Superior temporal gyrus (tissue), 1 donor: Measurements from ENCODE around the gene SPATA13.
"Not testable (repeated sequence)": the region's sequence is repeated elsewhere in the genome, so short reads cannot be mapped to it uniquely, and the experiment has no call there.

ENCODE experiments used
- DNase-seq: peaks from one replicate; pipeline ENCODE4 v3.0.0-alpha.2; 2016; ENCODE audit errors: extremely low spot score

Gene SPATA13

DNA sequence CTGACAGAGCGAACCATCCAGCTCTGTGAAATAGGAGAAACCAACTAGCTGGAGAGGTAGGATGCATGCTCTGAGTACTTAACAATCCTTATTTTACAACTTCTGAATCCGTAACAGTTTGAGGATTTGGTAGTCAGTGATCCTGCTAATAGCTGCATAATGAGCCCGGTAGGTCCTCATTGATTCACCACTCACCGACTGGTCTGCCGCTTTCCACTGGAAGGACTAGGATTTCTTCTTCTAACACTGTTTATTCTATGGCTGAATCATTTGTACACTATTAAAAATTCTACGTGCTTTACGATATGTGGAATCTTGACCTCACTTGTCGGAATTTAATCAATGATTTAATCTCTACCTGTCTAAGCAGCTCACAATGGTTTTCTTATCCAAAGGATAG lies 33.9 kb downstream of the SPATA13 start:
- DNase-seq = no peak

DNA sequence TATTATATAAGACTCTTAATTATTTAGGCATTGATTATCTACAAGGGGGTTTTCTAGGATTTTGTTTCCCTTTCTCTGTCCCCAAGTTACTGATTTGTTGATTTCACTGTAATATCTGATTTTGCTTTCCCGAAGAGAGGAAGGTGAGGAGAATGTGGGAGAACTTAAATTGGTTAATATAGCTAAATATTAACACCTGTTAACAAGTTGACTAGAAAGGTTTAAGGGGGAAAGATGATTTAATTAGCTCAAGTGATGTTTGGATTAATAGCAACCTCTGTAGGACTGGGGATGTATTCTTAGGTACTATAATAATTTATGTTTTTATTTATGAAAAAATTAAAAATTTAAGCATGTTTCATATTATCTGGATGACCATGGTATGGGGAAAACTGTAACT lies 35.1 kb downstream of the SPATA13 start:
- no peak for DNase-seq

DNA sequence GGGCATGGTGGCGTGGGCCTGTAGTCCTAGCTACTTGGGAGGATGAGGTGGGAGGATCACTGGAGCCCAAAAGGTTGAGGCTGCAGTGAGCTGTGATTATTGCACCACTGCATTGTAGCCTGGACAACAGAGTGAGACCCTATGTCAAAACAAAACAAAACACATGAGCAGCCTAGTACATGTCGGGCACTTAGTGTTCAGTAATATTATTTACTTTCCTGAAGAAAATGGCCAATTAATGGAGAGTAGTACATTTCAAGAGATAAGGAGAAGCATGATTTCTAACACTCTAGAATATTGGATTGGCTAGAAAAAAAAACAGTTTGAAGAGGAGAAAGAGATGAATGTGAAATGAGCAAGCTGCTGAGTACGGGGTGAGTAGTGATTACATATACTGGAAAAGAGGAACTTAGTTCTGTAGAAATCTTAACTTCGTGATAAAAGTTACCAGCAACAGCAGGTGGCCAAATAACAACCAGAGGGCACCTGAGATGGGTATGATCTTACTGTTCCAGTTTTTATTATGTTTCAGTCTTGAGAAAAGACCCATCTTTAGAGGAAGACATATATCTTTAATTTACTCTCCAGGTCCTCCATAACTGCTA lies 36.2 kb downstream of the SPATA13 start:
- DNase-seq = no peak

DNA sequence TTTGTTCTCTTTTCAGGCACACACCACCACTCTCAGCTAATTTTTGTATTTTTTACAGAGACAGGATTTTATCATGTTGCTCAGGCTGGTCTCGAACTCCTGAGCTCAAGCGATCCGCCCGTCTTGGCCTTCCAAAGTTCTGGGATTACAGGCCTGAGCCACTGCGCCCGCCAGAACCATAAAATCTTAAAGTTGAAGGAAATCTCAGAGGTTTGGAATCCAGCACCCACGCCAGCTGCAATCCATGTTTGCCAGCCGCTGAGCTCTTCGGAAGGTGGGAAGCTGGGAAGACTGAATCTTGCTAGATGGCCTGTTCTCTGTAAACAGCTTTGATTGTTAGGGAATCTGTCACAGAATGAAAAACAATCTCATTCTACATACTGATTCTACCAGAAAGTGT lies 38.5 kb downstream of the SPATA13 start:
- no peak for DNase-seq

DNA sequence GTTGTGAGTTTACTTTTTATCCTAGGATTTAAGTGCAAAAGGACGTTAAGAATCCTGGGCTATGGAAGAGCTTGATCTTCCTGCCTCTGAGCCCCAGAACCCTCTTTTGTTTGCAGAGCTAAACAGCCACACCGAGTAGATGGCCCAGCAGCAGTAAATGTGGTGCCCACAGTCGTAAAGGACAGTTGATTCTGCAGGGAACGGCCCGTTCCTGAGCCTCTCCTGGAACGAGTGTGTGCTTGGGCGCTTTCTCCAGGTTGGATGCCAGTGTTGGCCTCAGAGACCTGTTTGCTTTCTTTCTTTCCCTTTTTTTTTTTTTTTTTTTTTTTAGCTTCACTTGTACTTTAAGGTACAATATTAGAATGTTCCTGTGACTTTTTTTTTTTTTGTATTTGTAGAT lies 41.7 kb downstream of the SPATA13 start:
- no peak for DNase-seq

DNA sequence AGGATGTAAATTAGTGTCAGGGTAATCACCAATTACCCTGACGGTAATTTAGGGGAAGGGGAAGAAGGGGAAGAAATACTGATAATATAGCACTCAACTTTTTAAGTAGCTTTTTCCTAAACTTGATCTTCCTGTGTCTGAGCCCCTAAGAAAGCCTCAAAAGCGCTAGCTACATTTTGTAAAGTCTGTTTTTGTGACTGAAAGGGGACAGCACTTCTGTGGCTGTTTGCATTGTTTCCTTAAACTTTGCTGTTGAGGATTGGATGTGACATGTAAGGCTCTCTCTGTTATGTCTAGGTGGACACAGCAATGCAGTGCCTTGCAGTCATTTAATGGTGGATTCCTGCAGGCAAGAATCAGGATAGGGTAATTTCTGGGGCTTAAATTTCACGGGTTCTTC lies 42.8 kb downstream of the SPATA13 start:
- DNase-seq = no peak

DNA sequence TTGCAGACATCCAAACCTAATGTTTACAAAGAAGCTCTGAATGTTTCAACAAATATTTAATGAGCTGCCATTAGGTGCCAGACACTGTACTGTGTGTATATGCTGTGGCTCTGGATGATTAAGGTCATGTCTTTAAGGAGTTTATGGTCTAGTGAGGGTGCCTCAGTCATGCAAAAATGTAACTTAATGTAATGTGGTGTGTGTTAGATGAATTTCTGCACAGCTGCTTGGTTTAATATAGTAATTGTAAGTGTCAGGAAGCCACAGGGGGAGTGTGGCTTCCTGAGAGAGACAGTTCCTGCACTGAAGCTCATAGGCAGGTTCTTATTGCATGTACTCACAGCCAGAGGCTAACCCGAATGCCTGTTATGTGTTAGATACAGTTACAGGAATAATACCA lies 43.3 kb downstream of the SPATA13 start:
- DNase-seq = no peak

DNA sequence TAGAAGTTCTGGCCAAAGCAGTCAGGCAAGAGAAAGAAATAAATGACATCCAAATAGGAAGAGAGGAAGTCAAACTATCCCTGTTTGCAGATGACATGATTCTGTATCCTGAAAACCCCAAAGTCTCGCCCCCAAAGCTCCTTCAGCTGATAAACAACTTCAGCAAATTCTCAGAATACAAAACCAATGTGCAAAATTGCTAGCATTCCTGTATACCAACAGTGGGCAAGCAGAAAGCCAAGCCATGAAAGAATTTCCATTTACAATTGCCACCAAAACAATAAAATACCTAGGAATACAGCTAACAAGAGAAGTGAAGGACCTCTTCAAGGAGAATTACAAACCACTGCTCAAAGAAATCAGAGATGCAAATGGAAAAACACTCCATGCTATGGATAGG lies 44.6 kb downstream of the SPATA13 start:
- not testable (repeated sequence) for DNase-seq

DNA sequence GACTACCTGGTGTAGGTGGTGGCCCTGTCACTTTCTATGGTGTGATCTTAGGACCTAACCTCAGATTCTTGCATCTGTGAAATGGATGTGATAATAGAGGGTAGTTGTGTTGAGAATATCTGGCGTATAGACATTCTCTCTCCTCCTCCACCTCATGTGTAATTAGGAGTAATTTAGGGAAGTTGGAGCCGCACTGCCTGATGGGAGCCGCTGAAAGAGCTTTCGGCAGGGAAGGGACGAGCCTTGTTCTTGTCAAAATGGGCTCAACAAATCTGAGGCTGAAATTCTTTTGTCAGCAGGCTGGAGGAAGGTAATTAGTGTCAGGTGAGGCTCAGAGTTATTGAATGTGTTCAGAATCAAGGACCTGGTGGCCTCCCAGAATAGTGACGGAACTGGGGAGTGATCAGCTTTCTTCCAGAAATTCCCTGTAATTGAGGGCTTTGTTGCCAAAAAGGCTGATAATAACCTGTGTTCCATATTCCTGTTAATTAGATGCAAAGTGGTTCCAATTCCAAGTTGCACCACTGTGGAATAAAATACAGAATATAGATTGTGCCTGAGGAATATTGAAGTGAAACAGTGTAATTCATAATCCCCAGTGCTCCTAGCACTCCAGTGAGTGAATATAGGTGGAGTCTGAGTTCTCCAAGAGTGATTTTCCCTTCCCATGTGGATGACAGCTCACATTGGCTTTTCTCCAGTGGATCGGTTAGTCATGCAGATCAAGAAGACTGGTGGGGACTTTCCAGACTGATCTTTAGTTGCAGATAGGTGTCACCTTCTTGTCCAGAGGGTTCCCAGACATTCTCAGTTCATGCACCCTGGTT lies 47.5 kb downstream of the SPATA13 start:
- no peak for DNase-seq

DNA sequence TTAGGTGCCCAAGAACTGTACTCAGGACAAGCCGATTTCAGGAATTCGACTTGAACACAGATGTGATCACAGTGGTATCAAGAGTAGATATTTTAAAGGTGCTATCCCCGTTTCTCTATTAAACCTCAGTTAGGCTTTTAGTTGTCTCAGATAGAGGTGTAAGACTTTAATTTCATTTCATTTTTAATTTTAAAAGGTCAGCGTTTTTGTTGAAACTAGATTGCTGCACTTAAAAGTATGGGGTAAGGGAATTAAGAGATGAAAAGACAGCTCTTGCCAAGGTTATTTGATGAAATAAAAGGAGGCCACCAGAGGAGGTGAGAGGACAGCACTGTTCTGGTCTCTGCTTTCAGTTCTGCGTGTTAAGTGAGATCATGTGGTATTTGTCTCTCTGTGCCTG lies 48.6 kb downstream of the SPATA13 start:
- DNase-seq = no peak

DNA sequence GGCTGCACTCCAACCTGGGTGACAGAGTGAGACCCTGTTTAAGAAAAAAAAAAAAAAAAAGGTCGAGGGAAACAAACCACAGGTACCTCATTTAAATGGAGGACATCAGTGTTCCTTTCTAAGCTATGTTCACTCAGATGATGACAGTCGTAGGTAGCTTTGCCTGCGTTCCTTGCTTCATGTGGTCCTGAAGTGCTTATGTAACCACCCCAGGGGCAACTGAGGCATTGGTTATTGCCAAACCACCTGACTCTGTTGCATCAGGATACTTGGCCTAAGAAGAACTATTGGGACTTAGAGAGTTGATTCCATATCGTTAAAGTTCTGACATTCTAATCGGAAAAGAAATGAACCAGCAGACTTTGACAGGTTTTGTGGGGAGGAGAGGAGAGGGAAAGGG lies 51.7 kb downstream of the SPATA13 start:
- no peak for DNase-seq

DNA sequence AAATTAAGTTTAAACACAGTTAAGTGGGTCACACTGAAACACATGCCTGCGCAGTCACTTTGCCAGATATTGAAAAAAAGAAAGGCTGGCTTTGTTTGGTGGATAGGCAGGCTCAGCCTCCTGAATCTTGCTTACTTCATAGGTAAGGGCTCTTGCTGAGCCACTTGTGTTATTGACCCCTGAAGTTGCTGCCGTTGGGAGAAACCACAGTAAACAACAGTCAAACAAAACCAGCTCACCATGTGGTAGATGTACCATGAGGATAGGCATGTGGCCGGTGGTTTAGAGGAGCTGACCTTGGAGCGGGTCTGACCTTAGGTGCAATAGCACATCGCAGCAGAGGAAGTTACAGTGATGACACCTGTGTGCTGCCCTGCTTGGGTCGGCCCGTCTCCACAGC lies 52.2 kb downstream of the SPATA13 start:
- no peak for DNase-seq

DNA sequence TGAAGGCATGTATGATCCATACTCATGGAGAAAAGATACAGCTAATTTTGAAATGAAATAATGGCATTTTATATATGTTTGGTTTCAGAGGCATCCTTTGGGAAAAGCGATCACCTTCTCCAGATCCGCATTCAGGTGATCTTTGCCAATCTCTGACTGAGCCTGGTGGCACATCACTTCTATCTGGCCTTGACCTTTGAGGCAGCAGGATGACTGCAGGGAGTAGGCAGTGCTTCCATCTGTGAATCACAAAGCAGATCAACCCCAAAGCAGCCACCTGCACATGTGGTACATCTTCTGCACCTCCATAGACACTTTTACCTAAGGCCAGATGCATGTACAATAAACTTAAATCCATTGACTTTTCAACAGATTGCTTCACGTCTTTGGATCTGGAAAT lies 53.4 kb downstream of the SPATA13 start:
- no peak for DNase-seq

DNA sequence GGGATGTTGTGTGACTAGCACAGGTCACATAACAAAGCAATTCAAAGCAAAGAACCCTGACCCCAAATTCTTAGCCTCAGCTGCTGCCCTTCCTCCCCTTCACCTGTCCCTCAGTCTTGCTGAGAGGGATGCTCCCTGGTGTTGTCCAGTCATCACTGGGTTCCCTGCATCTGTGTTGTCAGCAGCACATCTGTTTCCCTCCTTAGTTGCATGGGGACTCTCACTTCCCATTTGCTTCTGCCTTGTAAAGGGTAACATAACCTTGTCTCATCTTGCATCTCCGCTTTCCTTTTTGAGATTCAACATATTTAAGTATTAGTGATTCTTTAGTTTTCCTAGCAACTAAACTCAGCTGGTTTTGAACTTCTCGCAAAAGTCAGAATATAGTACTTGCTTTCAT lies 54.0 kb downstream of the SPATA13 start:
- DNase-seq = no peak

DNA sequence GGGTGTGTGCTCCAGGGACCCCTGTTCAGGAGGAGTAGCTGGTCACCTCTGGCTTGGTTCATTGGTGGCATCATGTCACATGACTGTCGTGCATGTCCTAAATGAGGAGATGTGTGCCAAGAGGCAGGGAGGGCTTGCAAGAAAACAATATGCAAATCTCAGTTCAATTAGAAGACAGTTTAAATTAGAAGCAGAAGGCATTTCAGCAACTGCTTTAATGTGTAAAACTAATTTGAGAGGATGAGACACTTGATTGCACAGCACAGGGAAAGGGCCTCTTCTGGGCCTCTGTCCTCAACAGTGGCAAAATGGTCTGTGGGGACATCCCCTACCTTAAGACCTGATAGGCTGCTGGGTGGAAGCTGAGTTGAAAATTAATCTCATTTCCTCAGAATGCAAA lies 54.6 kb downstream of the SPATA13 start:
- DNase-seq = no peak

DNA sequence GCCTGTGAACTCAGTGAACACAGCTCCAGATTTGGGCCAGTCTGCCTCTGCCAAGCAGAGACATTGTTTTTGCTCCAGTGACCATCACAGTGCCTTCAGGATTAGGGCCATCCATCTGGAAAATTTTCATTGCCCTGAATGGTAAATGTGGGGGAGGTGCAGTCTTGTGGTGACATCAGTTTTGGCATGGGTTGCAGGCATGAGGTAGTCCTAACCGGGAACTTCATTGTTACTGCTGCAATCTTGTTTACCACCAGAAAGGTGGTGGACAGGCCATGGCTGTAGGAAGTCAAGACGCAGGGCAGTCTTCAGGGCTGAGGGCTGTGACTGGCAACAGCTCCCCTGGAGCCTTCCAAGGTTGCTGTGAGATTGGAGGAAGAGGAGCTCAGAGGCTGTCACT lies 55.2 kb downstream of the SPATA13 start:
- DNase-seq = peak; percentile 71

DNA sequence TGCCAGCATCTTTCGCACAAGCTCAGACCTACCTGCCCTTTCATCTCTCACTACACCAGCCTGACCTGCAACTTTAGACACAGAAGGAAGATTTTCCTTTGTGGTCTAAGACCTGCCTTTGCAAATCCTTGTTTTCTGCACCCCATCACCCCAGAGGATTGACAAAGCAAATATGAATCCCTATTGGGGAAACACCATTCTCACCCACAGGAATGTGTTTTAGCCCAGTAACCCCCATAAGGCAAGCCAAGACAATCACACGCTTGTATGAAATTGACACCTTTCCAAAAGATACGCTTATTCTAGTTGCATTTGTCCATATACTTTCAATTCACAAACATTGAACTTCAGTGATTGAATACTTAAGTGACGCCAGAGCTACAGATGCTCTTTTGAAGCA lies 55.7 kb downstream of the SPATA13 start:
- no peak for DNase-seq

DNA sequence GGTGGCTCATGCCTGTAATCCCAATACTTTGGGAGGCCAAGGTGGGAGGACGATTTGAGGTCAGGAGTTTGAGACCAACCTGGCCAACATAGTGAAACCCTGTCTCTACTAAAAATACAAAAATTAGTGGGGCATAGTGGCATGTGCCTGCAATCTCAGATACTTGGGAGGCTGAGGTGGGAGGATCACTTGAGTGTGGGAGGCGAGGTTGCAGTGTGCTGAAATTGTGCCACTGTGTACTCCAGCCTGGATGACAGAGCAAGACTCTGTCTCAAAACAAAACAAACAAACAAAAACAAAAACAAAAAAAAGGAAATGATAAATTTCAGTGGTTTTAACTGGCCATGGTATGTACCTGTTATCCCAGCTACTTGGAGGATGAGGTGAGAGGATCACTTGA lies 56.3 kb downstream of the SPATA13 start:
- not testable (repeated sequence) for DNase-seq

DNA sequence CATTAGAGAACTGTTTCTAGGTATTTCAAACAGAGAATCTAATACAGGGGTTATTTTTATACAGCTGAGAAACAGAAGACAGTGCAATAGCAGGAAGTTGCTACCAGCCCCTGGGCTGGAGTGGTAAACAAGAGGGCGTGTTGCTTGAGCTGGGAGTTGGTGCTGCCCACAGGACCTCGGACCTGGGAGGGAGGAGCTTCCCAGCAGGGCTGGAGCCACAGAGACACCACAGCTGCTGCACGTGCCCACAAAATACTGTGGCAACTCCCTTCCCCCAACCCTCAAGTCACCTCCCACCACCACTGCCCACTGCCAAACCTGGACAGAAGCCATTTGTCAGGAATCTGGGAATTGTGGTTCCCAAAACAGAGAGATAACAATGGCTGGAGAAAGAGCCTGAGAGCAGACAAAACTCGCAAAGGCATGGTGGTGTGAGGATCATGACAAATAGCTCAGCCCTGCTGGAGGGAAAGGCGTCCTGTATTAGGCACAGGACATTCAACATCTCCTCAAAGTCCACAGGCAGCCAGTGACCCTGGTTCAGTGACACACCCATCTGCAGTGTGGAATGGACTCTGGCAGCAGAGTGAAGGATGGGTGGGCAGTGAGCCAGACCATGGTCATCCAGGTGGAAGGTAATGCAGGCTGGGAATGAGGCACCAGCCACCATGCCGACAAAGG lies 57.2 kb downstream of the SPATA13 start:
- DNase-seq = peak; percentile 47

DNA sequence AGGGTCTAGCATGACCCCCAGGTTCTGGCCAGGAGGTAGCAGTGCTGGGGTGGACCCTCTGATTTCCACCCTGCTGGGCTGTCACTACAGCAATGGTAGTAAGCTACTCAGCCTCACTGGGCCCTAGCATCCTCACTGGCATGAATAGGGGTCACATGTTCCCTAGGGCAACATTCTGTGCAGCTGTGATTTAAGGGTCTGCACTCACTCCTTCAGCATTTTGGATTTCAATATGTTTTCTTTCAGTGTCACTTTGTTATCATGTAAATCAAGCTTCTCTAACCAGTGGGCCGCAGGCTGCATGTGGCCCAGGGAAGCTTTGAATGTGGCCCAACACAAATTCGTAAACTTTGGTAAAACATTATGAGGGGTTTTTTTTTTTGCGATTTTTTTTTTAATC lies 57.8 kb downstream of the SPATA13 start:
- DNase-seq = peak; percentile 62

DNA sequence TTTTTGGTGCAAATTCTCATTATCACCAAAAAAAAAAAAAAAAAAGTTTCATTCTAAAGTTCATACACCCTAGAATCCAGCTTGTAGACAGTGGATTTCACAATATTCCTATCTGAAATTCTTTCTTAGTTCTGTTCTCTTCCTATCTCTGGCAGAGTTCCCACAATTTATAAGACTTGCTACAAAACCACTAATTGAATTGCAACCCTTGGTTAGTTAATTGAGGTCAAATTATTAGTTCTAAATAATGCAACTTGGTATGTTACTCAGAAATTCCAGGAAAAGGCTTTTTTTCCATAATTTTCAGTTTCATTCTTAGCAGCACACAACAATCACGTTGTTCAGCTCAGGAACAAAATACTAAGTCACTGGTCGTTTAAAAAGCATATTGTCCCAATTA lies 58.5 kb downstream of the SPATA13 start:
- no peak for DNase-seq

DNA sequence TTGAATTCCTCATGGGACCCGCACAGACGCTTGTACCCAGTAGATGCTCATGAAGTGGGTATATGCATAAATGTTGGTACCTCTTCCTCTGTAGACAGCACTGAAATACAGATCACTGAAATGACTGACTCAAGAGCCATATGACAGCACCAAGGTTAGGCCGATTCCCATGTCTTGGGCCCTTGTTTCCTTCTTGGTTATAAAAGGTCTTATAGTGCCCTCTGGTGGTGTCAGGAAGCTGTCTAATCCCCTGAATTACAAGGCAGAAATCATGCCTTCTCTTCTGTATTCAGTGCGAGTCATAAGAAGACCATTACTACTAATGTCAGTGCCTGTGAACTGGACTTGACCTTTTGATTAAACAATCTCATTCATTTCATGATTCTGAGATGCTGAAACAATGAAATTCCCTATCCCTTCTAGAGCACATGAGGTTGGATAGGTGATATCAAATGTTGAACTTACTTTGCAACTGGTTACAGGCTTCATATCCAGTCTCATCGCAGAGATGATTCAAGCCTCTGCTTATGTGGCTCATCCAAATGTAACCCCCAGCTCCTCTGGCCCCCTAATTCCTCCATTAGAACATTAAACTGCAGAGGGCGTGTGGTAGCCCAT lies 59.7 kb downstream of the SPATA13 start:
- DNase-seq = peak; percentile 98

DNA sequence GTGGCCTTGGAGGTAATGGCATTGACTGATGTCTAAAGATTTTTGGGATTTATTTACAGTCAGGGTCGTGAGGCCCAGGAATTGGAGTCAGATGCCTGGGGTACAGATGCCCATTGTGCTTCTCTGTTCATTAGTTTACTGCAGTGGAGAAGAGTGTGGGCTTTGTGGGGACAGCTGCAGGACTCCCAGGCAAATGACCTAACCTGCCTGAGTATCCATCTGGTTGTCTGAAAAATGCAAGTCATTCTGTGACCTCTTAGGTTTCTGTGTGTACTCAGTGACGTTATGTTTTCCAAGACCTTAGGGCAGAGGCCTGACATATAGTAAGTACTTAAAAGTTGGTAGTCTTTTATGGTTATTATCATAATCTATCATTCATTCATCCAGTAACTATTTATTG lies 60.5 kb downstream of the SPATA13 start:
- peak; percentile 64 for DNase-seq
